HepG2 (cell line): Measurements from ENCODE around the gene GNB1. TPM values are rescaled to one million over a fixed set of nuclear protein-coding genes. Genes with fewer than 3 reads are reported as not detected.
A peak's percentile ranks its signal among the peaks of the same experiment; 100 is the strongest.

Source experiments
- ATAC-seq: fragments of 200-7000 bp; cut with Tn5 transposase; 3 replicates; pipeline ENCODE4 v1.9.1; 2020; ENCODE audit warnings: mild to moderate bottlenecking, moderate library complexity
- BruUV-seq: library from RNA; stranded (reverse); fragments of 400-500 nt; replicated peaks from 2 replicates; lab custom pipeline; 2021; lab: Mats Ljungman, UMichigan
- CTCF ChIA-PET: fragments of 300-600 bp; formaldehyde crosslinking; extraction: SDS; loops from one replicate; lab custom pipeline; 2021; ENCODE audit warnings: low total read pairs, inconsistent platforms, low intra/inter-chr PET ratio; lab: Yijun Ruan, JAX
- POLR2A ChIA-PET: fragments of 350-600 bp; sonication (Branson Sonifier 250); formaldehyde crosslinking; loops from one replicate; lab custom pipeline; 2020; ENCODE audit warnings: antibody characterized with exemption, inconsistent platforms; lab: Yijun Ruan, JAX
- DNase-seq: peaks from one replicate; pipeline ENCODE4 v3.0.0-alpha.2; 2015; ENCODE audit warnings: low spot score
- FAIRE-seq: peaks from 3 replicates; lab custom pipeline; 2011; peaks lifted over from hg19 to GRCh38; lab: Jason Lieb, UNC
- H2AFZ ChIP-seq: one replicate; pipeline ENCODE4 v1.6.1; 2011; ENCODE audit warnings: low read length, inconsistent platforms
- H3K27ac ChIP-seq: fragments of 300-600 bp; 3 replicates; pipeline ENCODE4 v1.8.0; 2011; ENCODE audit warnings: mixed run types, mild to moderate bottlenecking, mixed read lengths, low read length, inconsistent platforms; ENCODE audit not compliant: insufficient read depth; ENCODE audit errors: extremely low read length
- H3K27me3 ChIP-seq, 2 experiments: fragments of 200-600 bp in 1 of 2; 2 replicates in 1 of 2; 3 replicates in 1 of 2; pipeline versions ENCODE4 v1.6.0 to v1.8.0; 2011; ENCODE audit warnings: low read length in 2 of 2, mild to moderate bottlenecking in 2 of 2, moderate library complexity in 2 of 2, inconsistent platforms in 1 of 2; ENCODE audit not compliant: insufficient read depth in 2 of 2, control insufficient read depth in 1 of 2
- H3K36me3 ChIP-seq, 2 experiments: fragments of 200-600 bp in 1 of 2; replicated peaks in 1 of 2; 2 replicates in 1 of 2; 3 replicates in 1 of 2; pipeline versions ENCODE4 v1.5.1 to v1.8.0; 2011; ENCODE audit warnings: low read length in 2 of 2, inconsistent platforms in 1 of 2; ENCODE audit not compliant: insufficient read depth in 2 of 2, control insufficient read depth in 1 of 2
- H3K4me1 ChIP-seq: 2 replicates; pipeline ENCODE4 v1.5.1; 2012; ENCODE audit warnings: low read length, inconsistent platforms; ENCODE audit not compliant: insufficient read depth
- H3K4me2 ChIP-seq: 2 replicates; pipeline ENCODE4 v1.6.0; 2011; ENCODE audit warnings: low read depth, low read length, inconsistent platforms
- H3K4me3 ChIP-seq, 3 experiments: fragments of 200-600 bp in 1 of 3; sonication (generic), shearing (Covaris generic) in 1 of 3; replicated peaks in 1 of 3; 2 replicates each; pipeline ENCODE4 v1.5.1; 2011 to 2016; ENCODE audit warnings: low read length in 3 of 3, inconsistent platforms in 2 of 3, low read depth in 2 of 3, mild to moderate bottlenecking in 2 of 3, control low read depth in 1 of 3, mixed read lengths in 1 of 3; ENCODE audit not compliant: insufficient read depth in 1 of 3
- H3K79me2 ChIP-seq: one replicate; pipeline ENCODE4 v1.6.1; 2011; ENCODE audit warnings: low read length, inconsistent platforms; ENCODE audit not compliant: insufficient read depth
- H3K9ac ChIP-seq: 2 replicates; pipeline ENCODE4 v1.6.0; 2011; ENCODE audit warnings: mild to moderate bottlenecking, low read depth, low read length, inconsistent platforms; ENCODE audit not compliant: insufficient read depth
- H3K9me3 ChIP-seq: 2 replicates; pipeline ENCODE4 v1.5.1; 2012; ENCODE audit warnings: mild to moderate bottlenecking, low read length
- H4K20me1 ChIP-seq: 2 replicates; pipeline ENCODE4 v1.6.0; 2011; ENCODE audit warnings: inconsistent platforms, mild to moderate bottlenecking, low read length, moderate library complexity; ENCODE audit not compliant: insufficient read depth
- CENPT ChIP-seq: sonication (generic); formaldehyde crosslinking; IDR thresholded peaks from 2 replicates; pipeline ENCODE4 v1.8.0; 2022; ENCODE audit warnings: low read depth, mild to moderate bottlenecking, moderate library complexity, missing genetic modification reagents
- FOXK1 ChIP-seq: sonication (generic); formaldehyde crosslinking; IDR thresholded peaks from 2 replicates; pipeline ENCODE4 v1.4.0; 2020; ENCODE audit warnings: low read depth, missing genetic modification reagents, borderline replicate concordance
- HNF4A ChIP-seq: sonication (generic); formaldehyde crosslinking; IDR thresholded peaks from 2 replicates; pipeline ENCODE4 v1.4.0; 2020; ENCODE audit warnings: missing genetic modification reagents
- KDM2A ChIP-seq: sonication (generic); formaldehyde crosslinking; IDR thresholded peaks from 2 replicates; pipeline ENCODE4 v1.4.0; 2020; ENCODE audit warnings: low read depth, missing genetic modification reagents, borderline replicate concordance
- MEIS2 ChIP-seq: sonication (generic); formaldehyde crosslinking; IDR thresholded peaks from 2 replicates; pipeline ENCODE4 v1.9.0; 2021; ENCODE audit warnings: mild to moderate bottlenecking, missing genetic modification reagents
- MTF2 ChIP-seq: sonication (generic); formaldehyde crosslinking; IDR thresholded peaks from 2 replicates; pipeline ENCODE4 v1.5.0; 2020; ENCODE audit warnings: missing genetic modification reagents, borderline replicate concordance
- NR2C2 ChIP-seq: sonication (generic); formaldehyde crosslinking; IDR thresholded peaks from 2 replicates; pipeline ENCODE4 v1.4.0; 2020; ENCODE audit warnings: missing genetic modification reagents, mild to moderate bottlenecking, moderate library complexity, borderline replicate concordance
- UBTF ChIP-seq: sonication (generic); formaldehyde crosslinking; IDR thresholded peaks from 2 replicates; pipeline ENCODE4 v1.4.0; 2020; ENCODE audit warnings: mild to moderate bottlenecking, missing genetic modification reagents
- ZBTB14 ChIP-seq: sonication (generic); formaldehyde crosslinking; IDR thresholded peaks from 2 replicates; pipeline ENCODE4 v1.4.0; 2020; ENCODE audit warnings: missing genetic modification reagents
- ZFP37 ChIP-seq: sonication (generic); formaldehyde crosslinking; IDR thresholded peaks from 2 replicates; pipeline ENCODE4 v1.4.0; 2020; ENCODE audit warnings: missing genetic modification reagents, borderline replicate concordance
- ZNF136 ChIP-seq: sonication (generic); formaldehyde crosslinking; IDR thresholded peaks from 2 replicates; pipeline ENCODE4 v1.8.1; 2022; ENCODE audit warnings: low read depth, mild to moderate bottlenecking, moderate library complexity, missing genetic modification reagents
- ZNF138 ChIP-seq: sonication (generic); formaldehyde crosslinking; IDR thresholded peaks from 2 replicates; pipeline ENCODE4 v1.5.0; 2020; ENCODE audit warnings: mild to moderate bottlenecking, low read depth, missing genetic modification reagents
- ZNF292 ChIP-seq: sonication (generic); formaldehyde crosslinking; IDR thresholded peaks from 2 replicates; pipeline ENCODE4 v1.8.1; 2022; ENCODE audit warnings: mild to moderate bottlenecking, low read depth, missing genetic modification reagents, borderline replicate concordance
- ZNF430 ChIP-seq: sonication (generic); formaldehyde crosslinking; IDR thresholded peaks from 2 replicates; pipeline ENCODE4 v1.9.0; 2021; ENCODE audit warnings: mild to moderate bottlenecking, missing genetic modification reagents
- WGBS: methylation state at CpG from one replicate; pipeline ENCODE4 v1.1.6; 2017; ENCODE audit warnings: low lambda C conversion rate; 5-methylcytosine and 5-hydroxymethylcytosine counted together
- in situ Hi-C: cut with HindIII; loops from 2 replicates; pipeline ENCODE4 v1.10.0; 2017; ENCODE audit warnings: low pct_unique_long_range_greater_than_20kb; ENCODE audit not compliant: extremely low pct_ligation_motif_present
- intact Hi-C: fragments of 100-400 bp; cut with micrococcal nuclease; formaldehyde crosslinking; loops from one replicate; pipeline ENCODE4 v1.10.0; 2022; ENCODE audit not compliant: unreplicated experiment
- polyA plus RNA-seq, 8 experiments: library from polyadenylated mRNA; depleted of rRNA in 3 of 8; stranded (reverse) in 7 of 8; unstranded in 1 of 8; fragments of >200 nt; fragmentation: Illumina TruSeq in 4 of 8; extraction: Trizol in 4 of 8; gene quantifications; 2 replicates each; pipeline versions ENCODE4 v1.2.1 to v1.2.3, GENCODE V29; 2011 to 2016; ENCODE audit warnings: low read depth in 4 of 8, missing spikeins in 1 of 8, mixed read lengths in 1 of 8; ENCODE audit not compliant: insufficient read depth in 1 of 8
- total RNA-seq, 5 experiments: library from RNA; depleted of rRNA; stranded (reverse); fragments of >200 nt; fragmentation: Illumina TruSeq; extraction: Trizol; gene quantifications; 2 replicates each; pipeline ENCODE4 v1.2.3, GENCODE V29; 2016; ENCODE audit warnings: low read depth in 1 of 5

GNB1 gene
- total and polyA plus RNA-seq, 2 of the 13 experiments (the other 11 are each of a cell fraction or from before 2014, with no cell fraction given), result 66.2 to 327 TPM

GRCh38 chr1:1895060-1895418, 4.2 kb upstream of the GNB1 start:
- H3K27me3 ChIP-seq, result no peaks in the 10 kb centered on the region; a peak in 1 of 5 replicates
- FAIRE-seq, result no peak
- in situ Hi-C loops, result no loop called here
- peak overlapping the region; percentile 91 for H3K4me2 ChIP-seq
- ChIA-PET CTCF (no interaction called here), POLR2A (no interaction called here)
- H3K9me3 ChIP-seq, result no peaks in the 10 kb centered on the region
- H3K4me3 ChIP-seq, result peak overlapping the region; percentile 37 to 61 (median 45); a peak in 5 of 6 replicates
- intact Hi-C loops, result no loop called here
- H4K20me1 ChIP-seq, result no peaks in the 10 kb centered on the region
- no peak for DNase-seq
- peaks cover 11% of the 10 kb centered on the region for H3K79me2 ChIP-seq
- H3K27ac ChIP-seq, result no peak overlapping the region
- no peak overlapping the region for H2AFZ ChIP-seq
- peaks cover 79% of the 10 kb centered on the region for H3K4me1 ChIP-seq
- peak; percentile 10; the same call in 1 of the 2 replicates for TF ChIP-seq KDM2A (CRISPR knock-in tag)
- no peak for TF ChIP-seq CENPT (CRISPR knock-in tag)
- BruUV-seq, result no TSS peak
- H3K36me3 ChIP-seq, result no peaks in the 10 kb centered on the region
- H3K9ac ChIP-seq, result peak overlapping the region; percentile 33; the same call in 1 of the 2 replicates
- ATAC-seq, result no peak
- WGBS, result 2% methylated on average over 6 of the region's 10 CpGs

DNA sequence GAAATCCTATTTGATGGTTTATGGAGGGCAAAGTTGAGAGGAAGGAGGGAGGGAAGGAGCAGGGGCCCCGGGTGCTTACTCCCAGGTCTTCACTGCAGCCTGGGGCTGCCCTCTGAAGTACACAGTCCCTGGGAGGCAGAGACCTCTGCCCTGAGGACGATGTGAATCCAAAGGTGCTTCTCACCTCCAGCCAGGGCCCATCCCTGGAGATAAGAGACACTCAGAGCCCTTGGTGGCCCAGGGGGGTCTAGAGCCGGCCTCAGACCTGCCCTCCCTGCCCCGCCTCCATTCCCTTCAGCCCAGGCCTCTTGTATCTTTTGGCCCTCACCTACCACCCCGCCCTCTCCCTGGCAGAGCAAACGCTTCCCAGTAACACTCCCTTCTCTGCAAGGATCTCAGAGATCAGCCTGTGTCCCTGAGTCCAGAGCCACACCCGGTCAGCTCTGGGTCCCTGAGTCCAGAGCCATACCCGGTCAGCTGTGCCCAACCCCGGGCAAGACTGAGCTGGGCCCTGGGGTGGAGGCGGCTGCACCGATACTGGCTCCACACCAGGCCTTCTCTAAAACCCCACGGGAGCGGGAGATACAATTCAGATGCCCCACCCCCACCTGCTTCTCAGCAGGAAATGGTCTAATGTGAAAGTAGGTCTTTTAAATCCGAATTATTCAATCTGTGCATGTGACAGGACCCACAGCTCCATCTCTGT, 3.6 kb upstream of the GNB1 start:
- no peak for DNase-seq
- H3K27ac ChIP-seq, result peak overlapping the region; percentile 35
- BruUV-seq, result no TSS peak
- in situ Hi-C loops, result no loop called here
- no peaks in the 10 kb centered on the region for H3K9me3 ChIP-seq
- H3K9ac ChIP-seq, result peak overlapping the region; percentile 23; the same call in 1 of the 2 replicates
- peak; percentile 79 for FAIRE-seq
- H3K4me1 ChIP-seq, result peaks cover 74% of the 10 kb centered on the region
- ChIA-PET CTCF (no interaction called here), POLR2A (no interaction called here)
- H3K4me3 ChIP-seq, result peak overlapping the region; percentile 37 to 61 (median 45); a peak in 5 of 6 replicates
- H3K79me2 ChIP-seq, result peaks cover 16% of the 10 kb centered on the region
- no peak overlapping the region for H2AFZ ChIP-seq
- no peaks in the 10 kb centered on the region for H3K36me3 ChIP-seq
- WGBS, result 0% methylated on average over 4 of the region's 14 CpGs
- peak overlapping the region; percentile 91 for H3K4me2 ChIP-seq
- H3K27me3 ChIP-seq, result no peaks in the 10 kb centered on the region; a peak in 1 of 5 replicates
- intact Hi-C loops, result no loop called here
- peaks cover 3% of the 10 kb centered on the region for H4K20me1 ChIP-seq
- peak; percentile 33 for ATAC-seq
- 0 out of 2 replicates have a peak, but pooled peaks have one; percentile 29 for TF ChIP-seq ZBTB14 (CRISPR knock-in tag)
- no peak for TF ChIP-seq MEIS2
- TF ChIP-seq MTF2, result no peak
- TF ChIP-seq HNF4A (CRISPR knock-in tag), result peak; percentile 47
- 0 out of 2 replicates have a peak, but pooled peaks have one; percentile 46 for TF ChIP-seq ZNF292 (CRISPR knock-in tag)
- TF ChIP-seq UBTF (CRISPR knock-in tag), result peak; percentile 20; the same call in 1 of the 2 replicates
- TF ChIP-seq ZFP37, result no peak
- no peak for TF ChIP-seq ZNF138
- no peak for TF ChIP-seq ZNF430 (CRISPR knock-in tag)
- no peak for TF ChIP-seq FOXK1
- TF ChIP-seq ZNF136 (CRISPR knock-in tag), result no peak
- peak; percentile 32; the same call in 1 of the 2 replicates for TF ChIP-seq NR2C2
